Loucy (cell line): ENCODE results near the gene DDIT4L.

Experiments
- CTCF ChIP-seq: fragments of 200-600 bp; sonication (generic); conservative IDR thresholded peaks from 2 replicates; pipeline ENCODE4 v1.5.1; 2014; ENCODE audit warnings: mild to moderate bottlenecking, antibody characterized with exemption, low read length
- EZH2phosphoT487 ChIP-seq: fragments of 200-600 bp; IDR thresholded peaks from 2 replicates; pipeline ENCODE4 v1.6.1; 2018; ENCODE audit warnings: antibody characterized with exemption, mild to moderate bottlenecking, moderate library complexity, borderline replicate concordance

- TF ChIP-seq CTCF (no peak), EZH2phosphoT487 (no peak)
These were observed 19.3 kb downstream of the DDIT4L start for GRCh38 chr4:100170986-100171385.
